DND-41 (cell line): Measurements from ENCODE around the gene CDC14A.

Experiments
- ATAC-seq: fragments of 200-7000 bp; cut with Tn5 transposase; 3 replicates; pipeline ENCODE4 v1.9.1; 2021; ENCODE audit warnings: low read depth; ENCODE audit not compliant: insufficient read depth
- DNase-seq: peaks from one replicate; pipeline ENCODE4 v3.0.0-alpha.2; 2020
- H2AFZ ChIP-seq: 2 replicates; pipeline ENCODE4 v1.6.0; 2012; ENCODE audit warnings: low read depth, low read length
- H3K27ac ChIP-seq: 2 replicates; pipeline ENCODE4 v1.5.1; 2012; ENCODE audit warnings: low read length, inconsistent platforms
- H3K27me3 ChIP-seq: fragments of 200-600 bp; sonication (generic); 2 replicates; pipeline ENCODE4 v1.6.0; 2012; ENCODE audit warnings: low read length, mild to moderate bottlenecking, inconsistent platforms; ENCODE audit not compliant: insufficient read depth, poor library complexity
- H3K36me3 ChIP-seq: 2 replicates; pipeline ENCODE4 v1.5.1; 2012; ENCODE audit warnings: low read length, inconsistent platforms; ENCODE audit not compliant: insufficient read depth
- H3K4me1 ChIP-seq: 2 replicates; pipeline ENCODE4 v1.5.1; 2012; ENCODE audit warnings: mild to moderate bottlenecking, low read length; ENCODE audit not compliant: insufficient read depth
- H3K4me2 ChIP-seq: 2 replicates; pipeline ENCODE4 v1.6.0; 2012; ENCODE audit warnings: mild to moderate bottlenecking, moderate library complexity, low read length, inconsistent platforms; ENCODE audit not compliant: insufficient read depth
- H3K4me3 ChIP-seq, 2 experiments: fragments of 200-600 bp in 1 of 2; shearing (Covaris generic) in 1 of 2; 2 replicates each; pipeline ENCODE4 v1.5.1; 2012 to 2016; ENCODE audit warnings: inconsistent platforms in 2 of 2, low read length in 2 of 2, mild to moderate bottlenecking in 2 of 2, low read depth in 1 of 2, moderate library complexity in 1 of 2
- H3K79me2 ChIP-seq: 2 replicates; pipeline ENCODE4 v1.6.0; 2012; ENCODE audit warnings: low read length, inconsistent platforms; ENCODE audit not compliant: insufficient read depth
- H3K9ac ChIP-seq: 2 replicates; pipeline ENCODE4 v1.6.0; 2012; ENCODE audit warnings: low read depth, mild to moderate bottlenecking, inconsistent platforms, low read length, moderate library complexity
- H3K9me3 ChIP-seq: 2 replicates; pipeline ENCODE4 v1.5.1; 2012; ENCODE audit warnings: low read length, moderate library complexity, mild to moderate bottlenecking, inconsistent platforms; ENCODE audit not compliant: insufficient read depth, severe bottlenecking
- H4K20me1 ChIP-seq: 2 replicates; pipeline ENCODE4 v1.6.0; 2012; ENCODE audit warnings: low read length; ENCODE audit not compliant: insufficient read depth
- EZH2 ChIP-seq: IDR thresholded peaks from 3 replicates; pipeline ENCODE4 v1.6.1; 2012; ENCODE audit warnings: borderline replicate concordance, low read depth, mild to moderate bottlenecking, moderate library complexity, low read length, inconsistent platforms; ENCODE audit not compliant: severe bottlenecking
- TF ChIP-seq, protein P1 (sequence below): IDR thresholded peaks from 2 replicates; pipeline ENCODE4 v1.5.1; 2012; ENCODE audit warnings: borderline replicate concordance, low read length, moderate library complexity, mild to moderate bottlenecking; ENCODE audit not compliant: poor library complexity, severe bottlenecking; ENCODE audit errors: extremely low read depth

CDC14A gene

GRCh38 chr1:100441651-100442050 is 89.3 kb downstream of the CDC14A start:
- Histone ChIP-seq H3K27me3 (no peaks in the 10 kb centered on the region), H3K9ac (no peak overlapping the region), H3K79me2 (no peaks in the 10 kb centered on the region), H3K4me3 (no peak overlapping the region), H3K9me3 (no peaks in the 10 kb centered on the region), H3K4me2 (no peak overlapping the region), H4K20me1 (no peaks in the 10 kb centered on the region), H2AFZ (no peak overlapping the region), H3K4me1 (peaks cover 25% of the 10 kb centered on the region), H3K36me3 (no peaks in the 10 kb centered on the region), H3K27ac (no peak overlapping the region)
- no peak for TF ChIP-seq EZH2
- TF ChIP-seq, protein P1, sequence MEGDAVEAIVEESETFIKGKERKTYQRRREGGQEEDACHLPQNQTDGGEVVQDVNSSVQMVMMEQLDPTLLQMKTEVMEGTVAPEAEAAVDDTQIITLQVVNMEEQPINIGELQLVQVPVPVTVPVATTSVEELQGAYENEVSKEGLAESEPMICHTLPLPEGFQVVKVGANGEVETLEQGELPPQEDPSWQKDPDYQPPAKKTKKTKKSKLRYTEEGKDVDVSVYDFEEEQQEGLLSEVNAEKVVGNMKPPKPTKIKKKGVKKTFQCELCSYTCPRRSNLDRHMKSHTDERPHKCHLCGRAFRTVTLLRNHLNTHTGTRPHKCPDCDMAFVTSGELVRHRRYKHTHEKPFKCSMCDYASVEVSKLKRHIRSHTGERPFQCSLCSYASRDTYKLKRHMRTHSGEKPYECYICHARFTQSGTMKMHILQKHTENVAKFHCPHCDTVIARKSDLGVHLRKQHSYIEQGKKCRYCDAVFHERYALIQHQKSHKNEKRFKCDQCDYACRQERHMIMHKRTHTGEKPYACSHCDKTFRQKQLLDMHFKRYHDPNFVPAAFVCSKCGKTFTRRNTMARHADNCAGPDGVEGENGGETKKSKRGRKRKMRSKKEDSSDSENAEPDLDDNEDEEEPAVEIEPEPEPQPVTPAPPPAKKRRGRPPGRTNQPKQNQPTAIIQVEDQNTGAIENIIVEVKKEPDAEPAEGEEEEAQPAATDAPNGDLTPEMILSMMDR, result no peak
- DNase-seq (no peak), ATAC-seq (no peak)

DNA sequence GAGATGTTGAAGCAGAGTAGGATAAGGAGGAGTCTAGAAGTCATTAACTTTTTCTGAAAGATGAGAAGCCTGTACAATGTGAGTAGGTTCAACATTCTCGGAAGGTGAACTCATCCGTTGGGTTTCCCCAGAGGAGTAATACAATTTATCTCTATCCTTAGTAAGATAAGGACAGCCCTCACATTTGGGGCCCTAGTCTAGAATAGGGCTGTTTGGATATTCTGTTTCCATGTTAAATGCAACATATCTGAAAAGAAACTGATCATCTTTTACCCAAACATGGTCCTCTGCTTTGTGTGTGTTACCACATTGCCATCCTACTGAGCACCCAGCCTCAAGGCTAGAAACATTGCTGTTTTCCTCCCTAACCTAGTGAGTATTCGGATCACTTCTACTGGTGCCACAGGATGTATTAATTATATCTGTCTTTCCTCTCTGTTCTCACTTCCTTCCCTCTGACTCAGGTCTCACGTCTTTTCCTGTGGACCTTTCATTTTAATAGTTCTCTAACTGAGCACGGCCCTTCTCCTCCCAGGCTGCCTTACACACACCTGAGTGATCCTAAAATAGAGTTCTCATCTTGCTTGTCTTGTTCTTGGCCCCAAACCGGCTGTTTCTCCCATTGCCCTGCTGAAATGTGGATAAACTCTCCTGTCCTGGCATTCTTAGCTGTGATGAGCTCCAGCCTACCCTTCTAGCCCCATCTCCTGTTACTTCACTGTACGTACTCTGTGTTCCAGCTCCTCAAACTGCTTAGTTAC is 91.7 kb downstream of the CDC14A start:
- H3K4me1 ChIP-seq, result peaks cover 20% of the 10 kb centered on the region
- ATAC-seq (no peak), DNase-seq (no peak)
- TF ChIP-seq EZH2, result no peak
- TF ChIP-seq, protein P1, result no peak
- H3K4me3 ChIP-seq, result no peak overlapping the region
- no peaks in the 10 kb centered on the region for H3K79me2 ChIP-seq
- no peaks in the 10 kb centered on the region for H3K9me3 ChIP-seq
- H3K9ac ChIP-seq, result no peak overlapping the region
- no peaks in the 10 kb centered on the region for H4K20me1 ChIP-seq
- H3K27ac ChIP-seq, result no peak overlapping the region
- no peaks in the 10 kb centered on the region for H3K27me3 ChIP-seq
- no peak overlapping the region for H2AFZ ChIP-seq
- H3K4me2 ChIP-seq, result no peak overlapping the region
- H3K36me3 ChIP-seq, result no peaks in the 10 kb centered on the region

DNA sequence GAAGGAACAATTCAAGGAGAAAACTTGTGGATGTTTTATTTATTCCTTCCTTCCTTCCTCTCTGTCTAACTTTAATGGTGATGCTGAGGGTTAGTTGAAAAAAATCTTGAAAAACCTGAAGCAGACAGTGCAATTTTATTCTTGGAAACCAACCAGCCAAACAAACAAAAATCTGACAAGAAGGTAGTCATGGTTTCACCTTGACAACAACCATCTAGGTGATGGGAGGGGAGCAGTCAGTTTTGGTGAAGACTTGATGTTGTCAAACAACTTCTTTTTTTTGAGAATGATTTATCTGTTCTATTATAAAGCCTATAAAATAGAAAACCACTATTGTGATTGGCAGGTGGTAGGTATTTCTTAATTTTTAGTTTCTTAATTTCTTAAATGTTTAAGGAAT is 93.3 kb downstream of the CDC14A start:
- TF ChIP-seq EZH2, result no peak
- TF ChIP-seq, protein P1, result no peak
- Histone ChIP-seq H3K9me3 (no peaks in the 10 kb centered on the region), H3K4me1 (peaks cover 4% of the 10 kb centered on the region), H3K4me3 (no peak overlapping the region), H3K4me2 (no peak overlapping the region), H3K36me3 (no peaks in the 10 kb centered on the region), H4K20me1 (no peaks in the 10 kb centered on the region), H3K79me2 (no peaks in the 10 kb centered on the region), H3K27ac (no peak overlapping the region), H3K27me3 (no peaks in the 10 kb centered on the region), H2AFZ (no peak overlapping the region), H3K9ac (no peak overlapping the region)
- no peak for DNase-seq
- no peak for ATAC-seq
